HG03520 (cell line): ENCODE measurements around the gene RNU5B-1.
A peak's percentile ranks its signal among the peaks of the same experiment; 100 is the strongest.

ENCODE experiments used
- ATAC-seq: cut with Tn5 transposase; IDR thresholded peaks from one replicate; pipeline ENCODE4 v1.9.1; 2021; ENCODE audit warnings: mild to moderate bottlenecking, moderate library complexity; ENCODE audit not compliant: unreplicated experiment

The RNU5B-1 gene

GRCh38 chr15:65287520-65287855 is 17.0 kb upstream of the RNU5B-1 start:
- no peak for ATAC-seq

DNA sequence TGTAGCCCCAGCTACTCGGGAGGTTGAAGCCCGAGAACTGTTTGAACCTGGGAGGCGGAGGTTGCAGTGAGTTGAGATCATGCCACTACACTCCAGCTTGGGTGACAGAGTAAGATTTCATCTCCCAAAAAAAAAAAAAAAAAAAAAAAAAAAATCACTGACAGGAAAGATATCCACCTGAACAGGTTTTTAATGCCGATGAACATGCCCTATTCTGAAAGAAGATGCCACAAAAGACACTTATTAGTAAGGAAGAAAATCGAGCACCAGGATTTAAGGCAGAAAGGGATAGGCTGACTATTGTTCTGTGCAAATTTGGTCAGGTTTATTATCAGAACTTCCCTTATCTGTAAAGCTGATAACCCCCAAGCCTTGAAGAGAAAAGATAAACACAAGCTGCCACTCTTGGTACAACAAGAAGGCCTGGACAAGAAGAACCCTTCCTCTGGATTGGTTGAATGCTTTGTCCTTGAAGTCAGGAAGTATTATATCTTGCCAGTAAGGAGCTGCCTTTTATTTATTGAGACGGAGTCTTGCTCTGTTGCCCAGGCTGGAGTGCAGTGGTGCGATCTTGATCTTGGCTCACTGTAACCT is 15.1 kb upstream of the RNU5B-1 start:
- no peak for ATAC-seq

GRCh38 chr15:65290228-65290627 is 14.2 kb upstream of the RNU5B-1 start:
- ATAC-seq = no peak

DNA sequence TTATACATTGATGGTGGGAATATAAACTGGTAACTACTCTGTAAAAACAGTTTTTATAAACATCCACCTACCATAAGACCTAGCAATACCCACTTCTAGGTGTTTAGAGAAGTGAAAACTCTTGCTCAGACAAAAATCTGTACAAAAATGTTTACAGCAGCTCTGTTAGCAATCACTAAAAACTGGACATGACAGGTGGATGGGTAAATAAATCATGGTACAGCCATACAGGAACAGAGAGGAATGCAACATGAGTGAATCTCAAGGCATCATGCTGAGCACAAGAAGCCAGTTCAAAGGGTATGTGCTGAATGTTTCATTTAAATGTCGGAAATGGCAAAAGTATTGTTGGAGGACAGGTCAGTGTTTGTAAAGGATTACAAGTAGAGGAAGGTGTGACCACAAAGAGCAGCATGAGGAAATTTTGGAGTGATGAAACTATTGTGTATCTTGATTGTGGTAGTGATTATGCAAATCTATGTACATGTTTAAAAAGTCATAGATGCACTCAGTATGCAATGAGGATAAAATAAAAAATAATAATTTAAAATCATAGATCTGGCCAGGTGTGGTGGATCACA is 11.4 kb upstream of the RNU5B-1 start:
- no peak for ATAC-seq

- no peak for ATAC-seq
Measured at GRCh38 chr15:65298731-65299130, 5.7 kb upstream of the RNU5B-1 start.

- ATAC-seq = no peak
Measured at GRCh38 chr15:65300924-65301441, 3.5 kb upstream of the RNU5B-1 start.

GRCh38 chr15:65302061-65302460 is 2.4 kb upstream of the RNU5B-1 start:
- no peak for ATAC-seq

DNA sequence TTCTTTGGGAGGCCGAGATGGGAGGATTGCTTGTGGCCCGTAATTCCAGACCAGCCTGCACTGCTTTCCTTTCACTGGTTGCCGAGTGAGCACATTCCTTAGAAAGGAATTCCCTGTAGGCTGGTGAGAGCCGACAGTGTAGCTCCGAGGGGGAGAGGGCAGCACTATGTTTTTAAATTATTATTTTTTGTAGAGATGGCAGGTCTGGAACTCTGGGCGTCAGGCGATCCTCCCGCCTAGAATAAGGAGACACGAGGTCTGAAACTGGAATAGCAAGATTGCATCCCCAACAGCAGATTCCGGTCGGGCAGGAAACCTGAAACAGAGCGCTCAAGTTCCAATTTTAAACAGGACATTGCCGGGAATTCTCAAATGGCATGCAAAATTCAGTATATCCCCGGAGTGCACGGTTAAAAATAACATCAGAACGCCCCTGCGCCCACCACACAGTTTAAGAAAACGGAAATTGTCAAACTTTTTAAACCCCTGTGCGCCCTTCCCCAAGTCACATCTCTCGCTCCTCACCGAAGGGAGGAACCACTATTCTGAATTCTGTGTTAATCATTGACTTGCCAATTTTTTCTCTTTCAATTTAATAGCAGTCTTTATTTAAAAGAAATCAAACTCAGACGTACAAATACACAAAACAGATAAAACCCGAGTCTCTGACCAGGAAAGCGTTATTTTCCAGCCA is 643 bp upstream of the RNU5B-1 start:
- no peak for ATAC-seq

GRCh38 chr15:65305150-65305758 is 777 bp downstream of the RNU5B-1 start:
- peak; percentile 28 for ATAC-seq

DNA sequence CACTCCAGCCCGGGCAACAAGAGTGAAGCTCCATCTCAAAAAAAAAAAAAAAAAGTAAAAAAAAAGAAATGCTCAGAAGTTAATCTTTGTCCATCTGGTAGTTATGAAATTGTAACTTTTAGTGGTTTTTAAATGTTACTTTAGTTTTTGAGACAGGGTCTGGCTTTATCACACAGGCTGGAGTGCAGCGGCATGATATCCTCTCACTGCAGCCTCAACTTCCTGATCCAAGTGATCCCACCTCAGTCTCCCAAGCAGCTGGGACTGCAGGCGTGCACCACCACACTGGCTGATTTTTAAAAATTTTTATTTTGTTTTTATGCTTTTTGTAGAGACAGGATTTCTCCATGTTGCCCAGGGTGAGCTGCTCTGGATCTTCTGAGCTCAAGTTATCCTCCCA is 1.3 kb downstream of the RNU5B-1 start:
- no peak for ATAC-seq

DNA sequence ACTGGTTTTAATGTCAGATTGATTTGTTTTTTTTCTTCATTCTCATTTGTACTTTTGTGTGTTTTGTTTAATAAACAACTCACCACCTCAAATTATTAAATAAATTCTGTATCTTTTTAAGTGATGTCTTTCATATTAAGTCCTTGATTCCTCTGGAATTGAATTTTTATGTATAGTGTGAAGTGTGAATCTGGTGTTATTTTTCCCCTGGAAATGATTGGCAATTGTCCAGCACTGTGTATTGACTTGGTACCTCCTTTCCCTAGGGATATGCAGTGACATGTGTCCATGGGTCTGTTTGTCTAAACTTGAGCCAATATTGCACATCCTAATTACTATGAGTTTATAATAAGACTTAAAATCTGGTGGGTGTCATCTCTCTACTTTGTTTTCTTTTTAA is 2.1 kb downstream of the RNU5B-1 start:
- no peak for ATAC-seq

DNA sequence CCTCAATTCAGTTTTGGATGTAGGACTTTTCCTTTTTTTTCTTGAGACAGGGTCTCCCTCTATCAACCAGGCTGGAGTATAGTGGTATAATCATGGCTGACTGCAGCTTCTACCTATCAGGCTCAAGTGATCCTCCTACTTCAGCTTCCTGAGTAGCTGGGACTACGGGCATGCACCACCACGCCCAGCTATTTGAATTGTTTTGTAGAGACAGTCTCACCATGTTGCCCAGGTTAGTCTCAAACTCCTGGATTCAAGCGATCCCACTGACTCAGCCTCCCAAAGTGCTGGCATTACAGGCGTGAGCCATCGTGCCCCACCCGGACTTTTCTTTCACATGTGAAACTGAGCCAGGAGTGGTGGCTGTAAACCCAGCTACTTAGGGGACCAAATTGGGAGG is 3.5 kb downstream of the RNU5B-1 start:
- no peak for ATAC-seq

DNA sequence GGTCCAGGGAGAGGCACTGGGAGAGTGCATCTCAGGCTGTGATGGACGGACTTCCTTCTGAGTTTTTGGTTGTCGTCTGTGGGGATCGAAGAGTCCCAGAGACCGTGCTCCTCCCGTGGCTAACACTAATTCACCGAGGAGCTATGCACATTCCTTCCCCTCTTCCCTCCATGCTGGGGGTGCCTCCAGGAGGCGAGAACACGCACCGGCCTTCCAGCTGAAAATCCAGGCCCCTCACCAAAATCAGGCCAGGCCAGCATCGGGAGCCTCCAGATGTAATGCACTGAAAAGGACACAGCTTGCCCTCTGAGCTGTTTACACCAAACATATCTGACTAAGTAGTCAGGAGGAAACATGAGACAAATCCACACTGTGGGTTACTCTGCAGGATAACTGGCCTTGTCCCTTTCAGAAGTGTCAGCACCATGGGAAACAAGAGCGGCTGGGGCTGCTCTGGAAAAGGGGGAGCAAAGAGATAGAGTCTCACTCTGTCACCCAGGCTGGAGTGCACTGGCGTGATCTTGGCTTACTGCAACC is 5.5 kb downstream of the RNU5B-1 start:
- no peak for ATAC-seq

DNA sequence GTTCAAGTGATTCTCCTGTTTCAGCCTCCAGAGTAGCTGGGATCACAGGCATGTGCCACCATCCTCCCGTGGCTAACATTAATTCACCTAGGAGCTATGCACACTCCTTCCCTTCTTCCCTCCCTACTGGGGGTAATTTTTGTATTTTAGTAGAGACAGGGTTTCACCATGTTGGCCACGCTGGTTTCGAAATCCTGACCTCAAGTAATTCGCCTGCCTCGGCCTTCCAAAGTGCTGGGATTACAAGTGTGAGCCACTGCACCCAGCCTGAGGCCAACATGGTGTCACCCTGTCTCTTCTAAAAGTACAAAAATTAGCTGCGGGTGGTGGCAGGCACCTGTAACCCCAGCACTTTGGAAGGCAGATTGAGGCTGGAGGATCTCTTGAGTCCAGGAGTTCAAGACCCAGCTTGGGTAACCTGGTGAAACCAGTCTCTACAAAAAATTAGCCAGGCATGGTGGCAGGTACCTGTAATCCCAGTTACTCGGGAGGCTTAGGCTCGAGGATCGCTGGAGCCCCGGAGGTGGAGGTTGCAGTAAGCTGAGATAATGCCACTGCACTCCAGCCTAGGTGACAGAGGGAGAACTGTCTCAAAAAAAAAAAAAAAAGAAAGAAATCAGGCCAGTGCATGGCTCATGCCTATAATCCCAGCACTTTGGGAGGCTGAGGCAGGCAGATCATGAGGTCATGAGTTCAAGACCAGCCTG is 6.1 kb downstream of the RNU5B-1 start:
- no peak for ATAC-seq

- no peak for ATAC-seq
Measured at GRCh38 chr15:65311760-65312159, 7.3 kb downstream of the RNU5B-1 start.

DNA sequence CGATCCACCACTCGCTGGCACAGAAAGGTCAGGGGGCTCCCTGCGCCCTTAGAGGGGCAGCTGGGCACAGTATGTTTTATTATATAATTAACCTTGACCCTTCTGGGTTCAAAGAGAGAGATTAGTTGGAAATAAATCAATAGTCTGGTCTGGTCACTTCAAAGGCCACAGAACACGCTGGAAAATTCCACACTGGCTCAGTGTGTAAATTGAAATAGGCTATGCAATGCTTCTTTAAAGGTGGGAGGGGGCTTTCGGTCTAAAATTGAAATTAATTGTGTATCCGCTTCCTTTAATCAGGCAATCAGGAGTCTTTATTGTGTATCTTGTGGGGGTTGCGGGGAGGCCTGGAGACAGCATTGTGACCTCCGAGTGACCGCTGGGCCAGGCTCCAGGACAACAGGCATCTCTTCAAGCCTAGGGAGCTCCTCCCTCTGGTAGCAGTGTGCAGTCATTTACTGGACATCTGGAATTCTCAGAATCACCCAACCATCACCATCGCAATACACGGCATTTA is 8.0 kb downstream of the RNU5B-1 start:
- no peak for ATAC-seq

GRCh38 chr15:65318870-65319356 is 14.4 kb downstream of the RNU5B-1 start:
- no peak for ATAC-seq

DNA sequence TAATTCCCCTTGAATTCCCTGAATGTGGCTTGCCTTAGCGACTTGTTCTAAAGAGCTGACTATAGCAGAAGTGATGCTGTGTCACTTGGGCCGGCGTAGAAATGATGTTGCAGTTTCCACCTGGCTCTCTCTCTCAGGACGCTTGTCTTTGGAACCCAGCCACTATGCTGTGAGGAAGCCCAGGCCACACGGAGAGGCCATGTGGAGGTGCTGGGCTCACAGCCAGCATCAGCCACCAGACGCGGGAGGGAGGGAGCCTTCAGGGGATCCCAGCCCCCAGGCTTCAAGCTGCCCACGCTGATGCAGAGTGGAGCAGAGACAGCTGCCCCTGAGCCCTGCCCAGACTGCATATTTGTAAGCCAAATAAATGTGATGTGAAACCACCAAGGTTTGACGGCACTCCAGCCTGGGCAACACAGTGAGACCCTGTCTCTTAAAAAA is 18.6 kb downstream of the RNU5B-1 start:
- no peak for ATAC-seq

DNA sequence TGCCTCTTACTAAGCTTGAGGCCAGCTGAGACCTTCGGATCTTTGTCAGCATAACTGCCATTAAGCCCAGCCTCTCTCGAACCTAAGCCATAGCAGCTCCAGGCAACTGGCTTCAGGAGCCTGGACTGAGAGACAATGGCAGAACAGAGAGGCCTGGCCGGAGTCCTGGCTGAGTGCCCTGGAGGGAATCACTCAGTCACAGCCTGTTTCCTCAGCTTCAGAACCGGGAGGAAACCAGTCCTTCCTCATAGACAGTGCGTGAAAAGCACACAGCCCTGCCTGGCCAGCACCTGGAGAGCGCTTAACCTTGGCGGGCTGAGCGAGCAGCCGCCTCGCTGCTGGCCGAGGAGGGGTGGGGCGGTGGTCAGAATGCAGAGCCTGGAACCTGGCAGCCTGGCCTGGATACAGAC is 21.6 kb downstream of the RNU5B-1 start:
- ATAC-seq = no peak

- ATAC-seq = no peak
Measured at GRCh38 chr15:65326818-65327217, 22.3 kb downstream of the RNU5B-1 start.
